WTC11 (cell line): Measurements from ENCODE around the gene DUSP15. TPM values are rescaled to one million over a fixed set of nuclear protein-coding genes. Genes with fewer than 3 reads are reported as not detected.

ENCODE experiments used
- ATAC-seq: fragments of 200-7000 bp; cut with Tn5 transposase; 2 replicates; pipeline ENCODE4 v1.10.0; 2021; ENCODE audit warnings: mild to moderate bottlenecking, moderate library complexity
- CTCF ChIA-PET: fragments of 300-600 bp; sonication (Branson Sonifier 250); formaldehyde crosslinking; loops from one replicate; lab custom pipeline; 2021; ENCODE audit warnings: antibody characterized with exemption; lab: Charles Lee
- POLR2A ChIA-PET: fragments of 350-600 bp; sonication (Branson Sonifier 250); formaldehyde crosslinking; loops from one replicate; lab custom pipeline; 2021; ENCODE audit warnings: antibody characterized with exemption; lab: Charles Lee
- DNase-seq: peaks from one replicate; pipeline ENCODE4 v3.0.0; 2021; ENCODE audit warnings: low spot score
- H3K27ac Mint-ChIP-seq: 2 replicates; pipeline ENCODE4 v1.8.0; 2021; ENCODE audit warnings: mixed read lengths
- H3K27me3 Mint-ChIP-seq: 2 replicates; pipeline ENCODE4 v1.8.0; 2021; ENCODE audit warnings: low read depth, mild to moderate bottlenecking, moderate library complexity, mixed read lengths
- H3K36me3 Mint-ChIP-seq: 2 replicates; pipeline ENCODE4 v1.8.0; 2021; ENCODE audit warnings: mixed read lengths
- H3K4me1 Mint-ChIP-seq: 2 replicates; pipeline ENCODE4 v1.8.0; 2022; ENCODE audit warnings: mixed read lengths
- H3K4me3 Mint-ChIP-seq: 2 replicates; pipeline ENCODE4 v1.8.0; 2021; ENCODE audit warnings: mild to moderate bottlenecking, moderate library complexity, mixed read lengths
- H3K9me3 Mint-ChIP-seq: 2 replicates; pipeline ENCODE4 v1.8.0; 2021; ENCODE audit warnings: mixed read lengths
- CDX4 ChIP-seq: fragments of 250-450 bp; sonication (Bioruptor Pico); IDR thresholded peaks from 2 replicates; pipeline ENCODE4 v1.9.0; 2021; ENCODE audit warnings: moderate library complexity, mild to moderate bottlenecking, inconsistent platforms, borderline replicate concordance
- CTCF ChIP-seq: fragments of 200-600 bp; IDR thresholded peaks from 2 replicates; pipeline ENCODE4 v1.8.0; 2022; ENCODE audit warnings: antibody characterized with exemption
- E2F1 ChIP-seq: sonication (generic); formaldehyde crosslinking; IDR thresholded peaks from 2 replicates; pipeline ENCODE4 v1.8.0; 2022; ENCODE audit warnings: mild to moderate bottlenecking, missing genetic modification reagents
- ELF4 ChIP-seq: sonication (generic); formaldehyde crosslinking; IDR thresholded peaks from 2 replicates; pipeline ENCODE4 v1.8.1; 2022; ENCODE audit warnings: low read depth, mild to moderate bottlenecking, moderate library complexity, missing genetic modification reagents
- ERG ChIP-seq: fragments of 250-450 bp; sonication (Bioruptor Pico); IDR thresholded peaks from 2 replicates; pipeline ENCODE4 v1.8.0; 2021; ENCODE audit warnings: mild to moderate bottlenecking
- FOXJ3 ChIP-seq: sonication (generic); formaldehyde crosslinking; IDR thresholded peaks from 2 replicates; pipeline ENCODE4 v1.9.0; 2021; ENCODE audit warnings: missing genetic modification reagents, mild to moderate bottlenecking, borderline replicate concordance
- FOXK1 ChIP-seq: sonication (generic); formaldehyde crosslinking; IDR thresholded peaks from 2 replicates; pipeline ENCODE4 v1.8.0; 2022; ENCODE audit warnings: mild to moderate bottlenecking, moderate library complexity, missing genetic modification reagents
- JAZF1 ChIP-seq: fragments of 250-450 bp; sonication (Bioruptor Pico); IDR thresholded peaks from 2 replicates; pipeline ENCODE4 v1.9.0; 2021; ENCODE audit warnings: moderate library complexity, mild to moderate bottlenecking, inconsistent platforms
- JUN ChIP-seq: sonication (generic); formaldehyde crosslinking; IDR thresholded peaks from 2 replicates; pipeline ENCODE4 v1.8.0; 2023; ENCODE audit warnings: mild to moderate bottlenecking, missing genetic modification reagents
- NFYB ChIP-seq: sonication (generic); formaldehyde crosslinking; conservative IDR thresholded peaks from 2 replicates; pipeline ENCODE4 v1.8.0; 2022; ENCODE audit warnings: low read depth, missing genetic modification reagents
- OVOL2 ChIP-seq: fragments of 250-450 bp; sonication (Bioruptor Pico); IDR thresholded peaks from 2 replicates; pipeline ENCODE4 v1.9.0; 2021; ENCODE audit warnings: mild to moderate bottlenecking, borderline replicate concordance
- PRRX2 ChIP-seq: fragments of 250-450 bp; sonication (Bioruptor Pico); IDR thresholded peaks from 2 replicates; pipeline ENCODE4 v1.8.0; 2021; ENCODE audit warnings: mild to moderate bottlenecking
- RORB ChIP-seq: fragments of 250-450 bp; sonication (Bioruptor Pico); IDR thresholded peaks from 2 replicates; pipeline ENCODE4 v1.9.0; 2021; ENCODE audit warnings: mild to moderate bottlenecking
- total RNA-seq: library from RNA; stranded (reverse); gene quantifications from 3 replicates; pipeline ENCODE4 v1.2.3, GENCODE V29; 2021
- TF ChIP-seq, protein P1 (sequence below): fragments of 250-450 bp; sonication (Bioruptor Pico); IDR thresholded peaks from 2 replicates; pipeline ENCODE4 v1.9.0; 2021; ENCODE audit warnings: mild to moderate bottlenecking, borderline replicate concordance
- TF ChIP-seq, protein P2 (sequence below): sonication (generic); formaldehyde crosslinking; IDR thresholded peaks from 2 replicates; pipeline ENCODE4 v1.8.1; 2022; ENCODE audit warnings: missing genetic modification reagents, borderline replicate concordance
- TF ChIP-seq, protein P3 (sequence below): sonication (generic); formaldehyde crosslinking; IDR thresholded peaks from 2 replicates; pipeline ENCODE4 v1.8.1; 2023; ENCODE audit warnings: mild to moderate bottlenecking, missing genetic modification reagents, moderate library complexity

Gene DUSP15
- total RNA-seq, 1 experiment from 2014 or later: 1.7 TPM

- ATAC-seq: no peak
- H3K27me3 Mint-ChIP-seq: peaks cover 30% of the 10 kb centered on the region
- no peak overlapping the region for H3K4me3 Mint-ChIP-seq
- H3K9me3 Mint-ChIP-seq: no peaks in the 10 kb centered on the region
- H3K4me1 Mint-ChIP-seq: peaks cover 4% of the 10 kb centered on the region; the same call in 1 of the 2 replicates
- H3K27ac Mint-ChIP-seq: no peak overlapping the region
- TF ChIP-seq CDX4 (CRISPR knock-in tag): no peak
- TF ChIP-seq CTCF: no peak
- no peak for TF ChIP-seq ELF4 (CRISPR knock-in tag)
- TF ChIP-seq, all 79 proteins: peak for 0
- CTCF ChIA-PET: no interaction called here
- no peaks in the 10 kb centered on the region for H3K36me3 Mint-ChIP-seq
- POLR2A ChIA-PET: no interaction called here
- DNase-seq: no peak
Measured at GRCh38 chr20:31875671-31876070, 5.3 kb upstream of the DUSP15 start.

- CTCF ChIA-PET: interaction anchor here (0.5 to 1.3 kb wide), 2 partner anchors 20 to 238 kb away, joined by 5 to 10 read pairs; no protein-coding TSS in a partner anchor
- POLR2A ChIA-PET: no interaction called here
- Mint-ChIP-seq H3K27me3 (peaks cover 51% of the 10 kb centered on the region), H3K4me1 (peaks cover 11% of the 10 kb centered on the region), H3K9me3 (no peaks in the 10 kb centered on the region), H3K27ac (no peak overlapping the region), H3K4me3 (no peak overlapping the region), H3K36me3 (no peaks in the 10 kb centered on the region)
- TF ChIP-seq OVOL2: no peak
- TF ChIP-seq FOXJ3: no peak
- no peak for TF ChIP-seq JAZF1 (CRISPR knock-in tag)
- TF ChIP-seq JUN: no peak
- no peak for TF ChIP-seq FOXK1
- no peak for TF ChIP-seq NFYB
- TF ChIP-seq, protein P1, sequence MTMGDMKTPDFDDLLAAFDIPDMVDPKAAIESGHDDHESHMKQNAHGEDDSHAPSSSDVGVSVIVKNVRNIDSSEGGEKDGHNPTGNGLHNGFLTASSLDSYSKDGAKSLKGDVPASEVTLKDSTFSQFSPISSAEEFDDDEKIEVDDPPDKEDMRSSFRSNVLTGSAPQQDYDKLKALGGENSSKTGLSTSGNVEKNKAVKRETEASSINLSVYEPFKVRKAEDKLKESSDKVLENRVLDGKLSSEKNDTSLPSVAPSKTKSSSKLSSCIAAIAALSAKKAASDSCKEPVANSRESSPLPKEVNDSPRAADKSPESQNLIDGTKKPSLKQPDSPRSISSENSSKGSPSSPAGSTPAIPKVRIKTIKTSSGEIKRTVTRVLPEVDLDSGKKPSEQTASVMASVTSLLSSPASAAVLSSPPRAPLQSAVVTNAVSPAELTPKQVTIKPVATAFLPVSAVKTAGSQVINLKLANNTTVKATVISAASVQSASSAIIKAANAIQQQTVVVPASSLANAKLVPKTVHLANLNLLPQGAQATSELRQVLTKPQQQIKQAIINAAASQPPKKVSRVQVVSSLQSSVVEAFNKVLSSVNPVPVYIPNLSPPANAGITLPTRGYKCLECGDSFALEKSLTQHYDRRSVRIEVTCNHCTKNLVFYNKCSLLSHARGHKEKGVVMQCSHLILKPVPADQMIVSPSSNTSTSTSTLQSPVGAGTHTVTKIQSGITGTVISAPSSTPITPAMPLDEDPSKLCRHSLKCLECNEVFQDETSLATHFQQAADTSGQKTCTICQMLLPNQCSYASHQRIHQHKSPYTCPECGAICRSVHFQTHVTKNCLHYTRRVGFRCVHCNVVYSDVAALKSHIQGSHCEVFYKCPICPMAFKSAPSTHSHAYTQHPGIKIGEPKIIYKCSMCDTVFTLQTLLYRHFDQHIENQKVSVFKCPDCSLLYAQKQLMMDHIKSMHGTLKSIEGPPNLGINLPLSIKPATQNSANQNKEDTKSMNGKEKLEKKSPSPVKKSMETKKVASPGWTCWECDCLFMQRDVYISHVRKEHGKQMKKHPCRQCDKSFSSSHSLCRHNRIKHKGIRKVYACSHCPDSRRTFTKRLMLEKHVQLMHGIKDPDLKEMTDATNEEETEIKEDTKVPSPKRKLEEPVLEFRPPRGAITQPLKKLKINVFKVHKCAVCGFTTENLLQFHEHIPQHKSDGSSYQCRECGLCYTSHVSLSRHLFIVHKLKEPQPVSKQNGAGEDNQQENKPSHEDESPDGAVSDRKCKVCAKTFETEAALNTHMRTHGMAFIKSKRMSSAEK (CRISPR knock-in tag): no peak
- ATAC-seq: no peak
- no peak for DNase-seq
Measured at GRCh38 chr20:31872406-31872805, 2.1 kb upstream of the DUSP15 start.

DNA sequence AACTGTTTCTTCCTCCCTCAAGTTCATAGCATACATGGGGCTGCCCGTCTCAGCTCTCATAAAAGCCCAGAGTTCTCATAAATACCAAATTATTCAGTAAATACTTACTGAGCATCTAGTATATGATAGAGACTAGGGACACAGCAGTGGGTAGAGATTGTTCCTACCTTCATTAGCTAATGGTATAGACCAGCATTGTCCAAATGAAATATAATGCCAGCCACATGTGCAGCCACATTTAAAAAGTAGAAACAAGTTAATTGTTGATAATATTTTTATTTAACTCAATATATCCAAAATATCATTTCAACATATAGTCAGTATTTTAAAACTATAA, 1.3 kb upstream of the DUSP15 start:
- no peak for ATAC-seq
- CTCF ChIA-PET: interaction anchor here (0.7 to 2.2 kb wide), 7 partner anchors 8 to 146 kb away, joined by 3 to 22 read pairs (median 6); partner anchors contain the start of gene PDRG1
- TF ChIP-seq, protein P2, sequence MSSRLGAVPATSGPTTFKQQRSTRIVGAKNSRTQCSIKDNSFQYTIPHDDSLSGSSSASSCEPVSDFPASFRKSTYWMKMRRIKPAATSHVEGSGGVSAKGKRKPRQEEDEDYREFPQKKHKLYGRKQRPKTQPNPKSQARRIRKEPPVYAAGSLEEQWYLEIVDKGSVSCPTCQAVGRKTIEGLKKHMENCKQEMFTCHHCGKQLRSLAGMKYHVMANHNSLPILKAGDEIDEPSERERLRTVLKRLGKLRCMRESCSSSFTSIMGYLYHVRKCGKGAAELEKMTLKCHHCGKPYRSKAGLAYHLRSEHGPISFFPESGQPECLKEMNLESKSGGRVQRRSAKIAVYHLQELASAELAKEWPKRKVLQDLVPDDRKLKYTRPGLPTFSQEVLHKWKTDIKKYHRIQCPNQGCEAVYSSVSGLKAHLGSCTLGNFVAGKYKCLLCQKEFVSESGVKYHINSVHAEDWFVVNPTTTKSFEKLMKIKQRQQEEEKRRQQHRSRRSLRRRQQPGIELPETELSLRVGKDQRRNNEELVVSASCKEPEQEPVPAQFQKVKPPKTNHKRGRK (CRISPR knock-in tag): no peak
- TF ChIP-seq, protein P3, sequence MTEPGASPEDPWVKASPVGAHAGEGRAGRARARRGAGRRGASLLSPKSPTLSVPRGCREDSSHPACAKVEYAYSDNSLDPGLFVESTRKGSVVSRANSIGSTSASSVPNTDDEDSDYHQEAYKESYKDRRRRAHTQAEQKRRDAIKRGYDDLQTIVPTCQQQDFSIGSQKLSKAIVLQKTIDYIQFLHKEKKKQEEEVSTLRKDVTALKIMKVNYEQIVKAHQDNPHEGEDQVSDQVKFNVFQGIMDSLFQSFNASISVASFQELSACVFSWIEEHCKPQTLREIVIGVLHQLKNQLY (CRISPR knock-in tag): no peak
- TF ChIP-seq RORB (CRISPR knock-in tag) (no peak), ERG (CRISPR knock-in tag) (no peak), E2F1 (no peak), NFYB (no peak), PRRX2 (no peak)
- peaks cover 14% of the 10 kb centered on the region for H3K4me1 Mint-ChIP-seq
- H3K36me3 Mint-ChIP-seq: no peaks in the 10 kb centered on the region
- H3K9me3 Mint-ChIP-seq: no peaks in the 10 kb centered on the region
- H3K27me3 Mint-ChIP-seq: peaks cover 57% of the 10 kb centered on the region
- H3K27ac Mint-ChIP-seq: no peak overlapping the region
- no peak overlapping the region for H3K4me3 Mint-ChIP-seq
- no peak for DNase-seq
- POLR2A ChIA-PET: interaction anchor here (0.9 kb wide), 1 partner anchor 96 kb away, joined by 3 read pairs; the partner anchor contains the start of gene XKR7
